ENCODE data around the gene RCE1.

DNA sequence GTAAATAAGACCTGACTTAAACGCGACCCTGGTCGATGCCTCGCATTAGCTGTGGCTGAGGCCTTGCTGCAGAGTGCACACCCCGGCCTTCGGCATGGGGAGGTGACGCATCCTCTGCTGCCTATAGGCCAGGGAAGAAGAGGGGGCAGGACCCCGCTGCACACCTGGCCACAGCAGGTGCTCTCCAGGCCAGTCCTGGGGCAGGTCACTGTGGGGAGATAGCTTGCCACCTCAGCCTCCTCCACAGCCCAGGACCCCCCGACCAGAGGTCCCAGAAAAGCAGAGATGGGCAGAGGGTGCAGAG, 26.3 kb downstream of the RCE1 start:
- TF ChIP-seq, protein P1, sequence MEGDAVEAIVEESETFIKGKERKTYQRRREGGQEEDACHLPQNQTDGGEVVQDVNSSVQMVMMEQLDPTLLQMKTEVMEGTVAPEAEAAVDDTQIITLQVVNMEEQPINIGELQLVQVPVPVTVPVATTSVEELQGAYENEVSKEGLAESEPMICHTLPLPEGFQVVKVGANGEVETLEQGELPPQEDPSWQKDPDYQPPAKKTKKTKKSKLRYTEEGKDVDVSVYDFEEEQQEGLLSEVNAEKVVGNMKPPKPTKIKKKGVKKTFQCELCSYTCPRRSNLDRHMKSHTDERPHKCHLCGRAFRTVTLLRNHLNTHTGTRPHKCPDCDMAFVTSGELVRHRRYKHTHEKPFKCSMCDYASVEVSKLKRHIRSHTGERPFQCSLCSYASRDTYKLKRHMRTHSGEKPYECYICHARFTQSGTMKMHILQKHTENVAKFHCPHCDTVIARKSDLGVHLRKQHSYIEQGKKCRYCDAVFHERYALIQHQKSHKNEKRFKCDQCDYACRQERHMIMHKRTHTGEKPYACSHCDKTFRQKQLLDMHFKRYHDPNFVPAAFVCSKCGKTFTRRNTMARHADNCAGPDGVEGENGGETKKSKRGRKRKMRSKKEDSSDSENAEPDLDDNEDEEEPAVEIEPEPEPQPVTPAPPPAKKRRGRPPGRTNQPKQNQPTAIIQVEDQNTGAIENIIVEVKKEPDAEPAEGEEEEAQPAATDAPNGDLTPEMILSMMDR (conservative IDR thresholded peaks at IDR 0.05; ENCODE audit: low read depth, low read length), result no peak
- no peak for TF ChIP-seq EZH2 (IDR thresholded peaks at IDR 0.05; ENCODE audit: borderline replicate concordance, low read depth, low read length, poor library complexity, severe bottlenecking)

Measured in A673 (cell line).